GM19099 (cell line): ENCODE results near the gene AKR1A1.

ENCODE experiments used
- POLR2A ChIP-seq: IDR thresholded peaks from 3 replicates; pipeline ENCODE4 v1.6.1; 2011; ENCODE audit warnings: low read depth; ENCODE audit not compliant: insufficient read length; ENCODE audit errors: extremely low read depth

AKR1A1 gene

GRCh38 chr1:45550401-45551351 lies at the start of gene AKR1A1:
Gene AKR1A1 (plus strand): TSS chr1:45550826. CDS start chr1:45561795, 10,969 bp downstream.
- TF ChIP-seq POLR2A: peak; percentile 94

GRCh38 chr1:45501505-45501859 lies 49.1 kb upstream of the AKR1A1 start:
- TF ChIP-seq POLR2A: no peak

GRCh38 chr1:45503462-45504360 lies 46.9 kb upstream of the AKR1A1 start:
- TF ChIP-seq POLR2A: no peak

DNA sequence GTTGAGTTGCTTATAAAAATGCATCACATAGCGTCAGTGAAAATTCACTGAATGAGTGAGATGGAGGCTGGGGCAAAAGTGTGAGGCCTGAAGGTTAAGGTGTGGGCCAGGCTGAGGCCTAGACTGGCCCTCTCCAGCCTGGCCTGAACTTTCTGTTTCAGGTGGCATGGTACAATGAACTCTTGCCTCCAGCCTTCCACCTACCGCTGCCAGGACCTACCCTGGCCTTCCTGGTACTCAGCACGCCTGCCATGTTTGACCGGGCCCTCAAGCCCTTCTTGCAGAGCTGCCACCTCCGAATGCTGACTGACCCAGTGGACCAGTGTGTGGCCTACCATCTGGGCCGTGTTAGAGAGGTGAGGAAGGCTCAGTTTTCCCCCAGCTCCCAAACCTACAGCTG lies 43.4 kb upstream of the AKR1A1 start:
- TF ChIP-seq POLR2A: no peak

DNA sequence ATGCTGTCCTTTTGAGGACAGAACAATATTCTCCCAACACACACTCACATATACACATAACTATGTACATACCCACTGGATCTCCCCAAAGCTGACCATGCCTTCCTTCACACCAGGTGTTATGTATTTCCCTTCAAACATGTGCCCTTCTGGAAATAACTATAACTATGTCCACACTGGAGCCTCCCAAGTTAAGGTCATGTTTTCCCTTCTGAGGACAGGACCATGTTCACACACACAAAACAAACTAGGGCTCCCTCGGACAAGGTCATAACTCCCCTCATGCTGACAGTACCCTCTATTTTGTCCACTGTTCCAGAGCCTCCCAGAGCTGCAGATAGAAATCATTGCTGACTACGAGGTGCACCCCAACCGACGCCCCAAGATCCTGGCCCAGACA lies 42.7 kb upstream of the AKR1A1 start:
- no peak for TF ChIP-seq POLR2A

DNA sequence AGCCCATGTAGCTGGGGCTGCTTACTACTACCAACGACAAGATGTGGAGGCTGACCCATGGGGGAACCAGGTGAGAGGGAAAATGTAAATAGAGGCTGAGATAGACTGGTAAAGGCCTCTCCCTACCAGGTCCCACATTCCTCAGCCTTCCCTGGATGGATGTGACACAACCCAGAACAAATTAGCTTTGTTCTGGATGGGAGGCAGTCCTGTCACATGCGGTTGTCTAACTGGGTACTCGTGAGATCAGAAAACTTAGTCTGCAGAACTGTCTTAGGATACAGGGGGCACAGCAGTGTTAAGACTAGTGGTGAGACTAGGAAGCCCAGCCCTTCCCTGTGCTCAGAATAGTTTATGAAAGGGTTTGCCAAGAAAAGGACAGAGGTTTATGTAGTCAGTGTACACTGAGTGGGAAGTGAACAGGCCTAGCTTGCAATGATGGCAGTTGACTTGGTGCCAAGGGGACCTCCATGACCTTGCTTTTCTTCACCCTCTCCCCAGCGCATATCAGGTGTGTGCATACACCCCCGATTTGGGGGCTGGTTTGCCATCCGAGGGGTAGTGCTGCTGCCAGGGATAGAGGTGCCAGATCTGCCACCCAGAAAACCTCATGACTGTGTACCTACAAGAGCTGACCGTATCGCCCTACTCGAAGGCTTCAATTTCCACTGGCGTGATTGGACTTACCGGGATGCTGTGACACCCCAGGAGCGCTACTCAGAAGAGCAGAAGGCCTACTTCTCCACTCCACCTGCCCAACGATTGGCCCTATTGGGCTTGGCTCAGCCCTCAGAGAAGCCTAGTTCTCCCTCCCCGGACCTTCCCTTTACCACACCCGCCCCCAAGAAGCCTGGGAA lies 42.1 kb upstream of the AKR1A1 start:
- peak; percentile 41 for TF ChIP-seq POLR2A

GRCh38 chr1:45510036-45510971 lies 40.3 kb upstream of the AKR1A1 start:
- no peak for TF ChIP-seq POLR2A

DNA sequence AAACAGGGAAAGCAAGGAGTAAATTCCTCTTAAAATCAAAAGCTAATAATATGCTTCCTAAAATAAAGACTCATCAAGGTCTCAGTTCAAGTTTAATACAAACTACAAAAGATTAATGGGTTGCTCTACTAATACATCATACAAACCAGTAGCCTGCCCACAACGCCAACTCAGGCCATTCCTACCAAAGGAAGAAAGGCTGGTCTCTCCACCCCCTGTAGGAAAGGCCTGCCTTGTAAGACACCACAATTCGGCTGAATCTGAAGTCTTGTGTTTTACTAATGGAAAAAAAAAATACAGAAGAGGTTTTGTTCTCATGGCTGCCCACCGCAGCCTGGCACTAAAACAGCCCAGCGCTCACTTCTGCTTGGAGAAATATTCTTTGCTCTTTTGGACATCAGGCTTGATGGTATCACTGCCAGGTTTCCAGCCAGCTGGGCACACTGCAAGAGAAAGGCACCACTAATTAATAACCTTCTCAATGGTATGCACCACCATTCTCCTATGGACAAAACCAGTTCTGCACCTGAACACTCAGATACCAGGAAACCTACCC lies 39.6 kb upstream of the AKR1A1 start:
- no peak for TF ChIP-seq POLR2A

GRCh38 chr1:45512641-45513054 lies 38.0 kb upstream of the AKR1A1 start:
- no peak for TF ChIP-seq POLR2A

- TF ChIP-seq POLR2A: no peak
Observed at GRCh38 chr1:45516036-45516435, 34.6 kb upstream of the AKR1A1 start.

DNA sequence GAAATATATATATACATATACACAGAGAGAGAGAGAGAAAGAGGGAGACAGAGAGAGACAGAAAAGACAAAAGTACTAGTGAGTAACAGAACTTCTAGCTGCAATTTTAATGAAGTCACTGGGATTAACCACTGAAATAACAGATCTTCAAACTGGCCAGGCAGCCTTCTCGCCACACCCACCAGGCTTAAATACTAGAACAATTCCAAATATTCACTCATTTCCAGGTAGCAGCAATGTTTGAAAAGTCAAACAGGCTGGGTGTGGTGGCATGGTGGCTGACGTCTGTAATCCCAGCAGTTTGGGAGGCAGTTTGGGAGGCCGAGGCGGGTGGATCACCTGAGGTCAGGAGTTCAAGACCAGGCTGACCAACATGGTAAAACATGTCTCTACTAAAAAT lies 34.2 kb upstream of the AKR1A1 start:
- TF ChIP-seq POLR2A: no peak

DNA sequence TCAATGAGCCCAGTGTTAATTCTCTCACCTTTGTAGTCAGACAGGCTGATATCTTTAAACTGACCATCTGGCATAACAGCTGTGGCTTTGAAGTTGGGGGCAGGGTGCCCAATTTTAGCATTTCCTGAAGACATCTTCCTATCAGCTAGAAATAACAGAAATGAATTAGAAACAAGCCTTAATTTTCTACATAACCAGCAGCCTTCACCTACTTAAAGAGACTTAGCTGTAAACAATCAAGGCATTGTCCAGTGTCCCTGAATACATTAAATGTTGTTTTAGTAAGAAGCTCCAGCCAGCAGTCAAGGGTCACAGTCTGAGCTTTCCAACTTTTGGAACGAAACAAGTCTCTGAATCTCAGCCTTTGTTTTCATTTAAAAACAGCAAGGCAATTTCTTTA lies 31.7 kb upstream of the AKR1A1 start:
- TF ChIP-seq POLR2A: no peak
